GM12873 (cell line): ENCODE measurements around the gene ZNF44.

Experiments used
- TF ChIP-seq, protein P1 (sequence below): IDR thresholded peaks from 2 replicates; pipeline ENCODE4 v1.5.1; 2012; ENCODE audit warnings: low read depth, mild to moderate bottlenecking, moderate library complexity, low read length, control low read depth; ENCODE audit not compliant: insufficient read depth; ENCODE audit errors: missing control alignments

Gene ZNF44

DNA sequence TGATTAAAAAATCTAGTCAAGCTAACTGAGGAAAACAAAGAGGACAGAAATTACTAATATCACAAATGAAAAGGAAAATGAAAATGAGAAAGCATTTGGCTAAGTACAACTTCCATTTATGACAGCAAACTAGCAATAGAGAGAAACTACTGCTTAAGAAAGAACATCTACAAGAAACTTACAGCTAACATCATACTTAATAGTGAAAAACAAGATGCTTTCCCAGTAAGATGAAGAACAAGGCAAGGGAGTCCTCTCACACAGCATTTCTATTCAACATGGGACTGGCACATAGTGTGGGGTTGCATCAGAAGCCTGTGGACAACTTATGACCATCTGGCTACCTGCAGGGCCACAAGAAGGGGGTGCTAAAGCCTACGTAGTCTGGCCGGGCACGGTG is 39.3 kb downstream of the ZNF44 start:
- TF ChIP-seq, protein P1, sequence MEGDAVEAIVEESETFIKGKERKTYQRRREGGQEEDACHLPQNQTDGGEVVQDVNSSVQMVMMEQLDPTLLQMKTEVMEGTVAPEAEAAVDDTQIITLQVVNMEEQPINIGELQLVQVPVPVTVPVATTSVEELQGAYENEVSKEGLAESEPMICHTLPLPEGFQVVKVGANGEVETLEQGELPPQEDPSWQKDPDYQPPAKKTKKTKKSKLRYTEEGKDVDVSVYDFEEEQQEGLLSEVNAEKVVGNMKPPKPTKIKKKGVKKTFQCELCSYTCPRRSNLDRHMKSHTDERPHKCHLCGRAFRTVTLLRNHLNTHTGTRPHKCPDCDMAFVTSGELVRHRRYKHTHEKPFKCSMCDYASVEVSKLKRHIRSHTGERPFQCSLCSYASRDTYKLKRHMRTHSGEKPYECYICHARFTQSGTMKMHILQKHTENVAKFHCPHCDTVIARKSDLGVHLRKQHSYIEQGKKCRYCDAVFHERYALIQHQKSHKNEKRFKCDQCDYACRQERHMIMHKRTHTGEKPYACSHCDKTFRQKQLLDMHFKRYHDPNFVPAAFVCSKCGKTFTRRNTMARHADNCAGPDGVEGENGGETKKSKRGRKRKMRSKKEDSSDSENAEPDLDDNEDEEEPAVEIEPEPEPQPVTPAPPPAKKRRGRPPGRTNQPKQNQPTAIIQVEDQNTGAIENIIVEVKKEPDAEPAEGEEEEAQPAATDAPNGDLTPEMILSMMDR: no peak

DNA sequence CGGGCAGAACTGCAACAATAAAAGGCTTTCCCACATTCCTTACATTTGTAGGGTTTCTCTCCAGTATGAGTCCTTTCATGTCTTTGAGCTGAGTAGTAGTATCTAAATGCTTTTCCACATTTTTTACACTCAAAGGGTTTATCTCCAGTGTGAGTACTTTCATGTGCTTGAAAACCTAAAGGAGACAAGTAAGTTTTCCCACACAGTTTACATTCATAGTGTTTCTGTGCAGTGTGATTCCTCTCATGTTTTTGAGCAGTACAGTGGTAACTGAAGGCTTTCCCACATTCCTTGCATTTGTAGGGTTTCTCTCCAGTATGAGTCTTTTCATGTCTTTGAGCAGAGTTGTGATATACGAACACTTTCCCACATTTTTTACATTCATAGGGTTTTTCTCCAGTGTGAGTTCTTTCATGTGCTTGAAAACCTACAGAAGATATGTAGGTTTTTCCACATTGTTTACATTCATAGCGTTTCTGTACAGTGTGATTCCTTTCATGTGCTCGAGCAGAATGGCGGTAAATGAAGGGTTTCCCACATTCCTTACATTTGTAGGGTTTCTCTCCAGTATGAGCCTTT is 47.0 kb downstream of the ZNF44 start:
- TF ChIP-seq, protein P1: no peak

DNA sequence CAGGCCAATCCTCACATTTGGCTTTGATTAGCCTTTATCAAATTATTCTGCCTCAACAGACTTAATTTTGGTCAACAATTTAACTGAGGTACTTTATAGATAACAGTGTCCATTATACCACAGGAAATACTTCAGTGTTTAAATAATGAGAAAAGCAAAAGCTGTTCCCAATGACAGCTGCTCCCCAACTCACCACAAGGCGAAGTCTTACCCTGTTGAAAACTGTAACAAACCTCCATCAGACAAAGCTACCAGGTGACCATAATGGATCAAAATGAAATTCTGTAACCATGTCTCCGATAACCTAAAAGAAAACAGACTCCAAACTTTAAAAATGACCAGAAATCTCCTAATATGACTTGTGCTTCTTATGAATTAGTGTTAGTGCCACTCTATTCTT is 50.3 kb downstream of the ZNF44 start:
- TF ChIP-seq, protein P1: peak; percentile 35

DNA sequence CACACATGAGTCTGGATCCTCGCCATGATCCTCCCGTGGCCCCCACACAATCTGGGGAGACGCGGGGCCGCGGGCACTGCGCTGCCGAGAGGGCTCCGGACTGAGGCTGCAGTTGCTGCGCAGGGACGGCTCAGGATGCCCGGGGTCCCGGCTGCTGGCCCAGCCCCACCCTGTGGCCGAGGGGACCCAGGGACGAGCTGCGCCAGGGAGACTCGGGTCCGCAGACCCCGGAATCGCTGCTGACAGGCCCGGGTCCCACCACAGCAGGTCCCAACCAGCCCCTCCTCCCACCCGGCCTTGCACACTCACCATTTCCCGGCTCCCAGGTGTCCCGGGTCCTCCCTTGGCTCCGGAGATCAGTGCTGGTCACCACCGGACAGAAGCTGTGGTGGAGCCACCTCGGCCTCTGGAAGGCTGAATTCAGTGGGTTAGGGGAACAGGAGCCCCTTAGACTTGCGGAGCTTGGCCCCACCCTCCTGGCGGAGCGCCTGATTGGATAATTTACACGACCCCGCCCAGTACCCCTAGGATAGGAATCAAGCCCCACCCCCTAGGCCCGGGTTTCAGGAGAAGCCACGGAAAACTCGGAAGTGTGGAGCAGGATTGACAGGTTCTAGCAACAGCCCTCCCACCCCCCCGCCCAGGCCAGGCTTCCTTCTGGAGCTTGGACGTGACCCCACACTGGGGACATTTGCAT is 57.4 kb downstream of the ZNF44 start:
- TF ChIP-seq, protein P1: no peak

DNA sequence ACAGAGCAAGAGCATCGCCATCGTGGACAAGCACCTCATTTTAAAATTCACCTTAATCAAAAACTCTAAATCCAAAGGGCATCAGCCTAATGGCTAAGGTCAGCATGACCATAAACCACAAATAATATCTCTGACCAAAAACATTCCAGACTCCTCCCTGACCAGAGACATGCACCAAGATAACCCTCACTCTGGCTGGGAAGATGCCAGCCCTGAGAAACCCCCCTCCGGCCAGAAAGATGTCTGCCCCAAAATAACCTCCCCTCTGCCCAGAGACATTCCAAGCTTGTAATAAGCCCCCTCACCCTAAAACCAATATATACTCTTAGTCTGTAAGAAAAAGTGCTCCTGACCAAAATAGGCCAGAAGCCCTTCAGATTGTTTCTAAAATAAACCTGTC is 61.7 kb downstream of the ZNF44 start:
- TF ChIP-seq, protein P1: no peak

DNA sequence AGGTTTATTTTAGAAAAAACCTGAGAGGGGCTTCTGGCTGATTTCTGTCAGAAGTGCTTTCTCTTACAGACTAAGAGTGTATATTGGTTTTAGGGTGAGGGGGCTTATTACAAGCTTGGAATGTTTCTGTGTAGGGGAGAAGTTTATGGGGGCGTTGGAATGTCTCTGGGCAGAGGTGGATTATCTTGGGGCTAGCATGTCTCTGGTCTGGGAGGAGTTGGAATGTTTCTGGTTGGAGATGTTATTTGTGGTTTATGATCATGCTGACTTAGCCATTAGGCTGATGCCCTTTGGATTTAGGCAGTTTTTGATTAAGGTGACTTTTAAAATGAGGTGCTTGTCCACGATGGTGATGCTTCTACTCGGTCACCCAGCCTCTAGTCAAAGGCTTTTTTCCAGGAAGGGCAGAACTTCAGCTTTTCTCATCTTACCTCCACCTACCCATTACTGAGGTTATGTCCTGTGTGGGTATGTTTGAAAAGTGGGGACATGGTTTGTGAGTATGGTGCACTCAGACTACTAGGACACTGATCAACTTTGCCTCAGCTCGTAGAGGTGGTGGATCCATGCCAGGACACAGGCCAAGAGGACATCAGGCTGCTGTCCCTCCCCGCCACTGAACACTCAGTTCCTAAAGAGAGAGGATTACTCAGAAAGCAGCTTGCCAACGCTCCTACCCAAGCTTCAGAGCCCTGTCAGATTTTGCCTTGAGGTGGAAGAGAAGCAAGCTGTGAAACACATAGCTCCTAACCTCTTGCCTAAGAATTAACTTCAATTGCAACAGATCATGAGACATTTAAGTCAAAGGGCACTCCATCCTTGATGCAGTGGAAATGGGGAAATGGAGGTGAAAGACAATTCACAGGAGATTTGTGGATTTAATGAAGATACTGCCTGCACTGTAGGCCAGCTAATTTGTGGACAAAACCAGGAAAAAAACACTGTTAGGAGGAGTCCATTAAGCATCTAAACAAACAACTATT is 63.6 kb downstream of the ZNF44 start:
- TF ChIP-seq, protein P1: no peak

DNA sequence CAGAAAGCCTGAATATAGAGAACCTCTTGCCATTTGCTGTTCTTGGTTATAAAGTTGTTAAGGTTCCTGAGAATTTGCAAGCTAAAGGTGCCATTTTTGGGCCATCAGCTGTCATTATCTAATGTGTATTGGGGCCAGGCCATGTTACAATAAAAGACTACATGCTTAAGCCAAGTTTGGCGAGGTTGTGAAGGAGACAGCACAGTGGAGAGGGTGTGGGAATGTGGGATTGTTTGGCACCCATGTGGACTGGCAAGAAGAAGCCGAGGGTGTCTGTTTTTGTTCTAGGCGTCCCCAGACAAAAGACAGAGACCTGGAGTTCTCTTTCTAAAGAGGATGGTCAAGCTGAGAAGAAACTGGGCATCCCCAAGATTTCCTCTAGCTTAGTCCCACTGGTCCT is 64.7 kb downstream of the ZNF44 start:
- TF ChIP-seq, protein P1: no peak
